ENCODE data around the gene PHF10. TPM values are rescaled to one million over a fixed set of nuclear protein-coding genes. Genes with fewer than 3 reads are reported as not detected.
A peak's percentile ranks its signal among the peaks of the same experiment; 100 is the strongest.
"Not testable (repeated sequence)": the region's sequence is repeated elsewhere in the genome, so short reads cannot be mapped to it uniquely, and the experiment has no call there.

PHF10 gene
- polyA plus RNA-seq (2012; ENCODE audit: insufficient read depth, insufficient read length, low read depth) = 20.5 TPM

DNA sequence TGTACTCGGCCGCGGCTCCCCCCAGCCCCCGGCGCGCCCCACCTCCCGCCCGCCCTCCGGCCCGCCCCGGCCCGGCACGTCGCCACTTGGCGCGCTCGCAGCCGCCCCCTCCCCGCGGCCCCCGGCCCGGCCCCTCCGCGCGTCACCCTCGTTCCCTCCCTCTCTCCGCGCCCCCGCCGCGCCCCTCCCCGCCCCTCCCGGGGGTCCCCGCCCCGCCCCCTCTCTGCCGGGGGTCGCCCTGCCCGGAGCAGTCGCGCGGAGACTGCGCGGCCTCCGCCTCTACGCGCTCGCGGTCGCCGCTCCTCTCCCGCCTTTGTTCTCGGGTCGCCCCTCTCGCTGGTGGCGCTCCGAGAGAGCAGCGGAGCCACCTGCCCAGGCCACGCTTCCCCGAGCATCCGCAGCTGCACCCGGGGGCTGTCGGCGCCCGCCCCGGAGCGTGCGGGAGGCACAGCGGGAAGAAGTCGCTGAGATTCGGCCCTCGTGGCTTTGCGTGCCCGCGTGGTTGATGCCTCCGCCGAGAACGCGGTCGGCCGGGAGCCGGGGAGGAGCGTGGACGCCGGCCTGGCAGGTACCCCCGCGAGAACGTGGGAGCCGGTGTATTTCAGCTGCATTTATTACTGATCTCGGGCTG is at the start of gene PHF10:
Gene PHF10 (minus strand): TSS at position 7 of the 631 bp plus-strand sequence. CDS start 569 bp downstream, outside the sequence.
- TF ChIP-seq, protein P1, sequence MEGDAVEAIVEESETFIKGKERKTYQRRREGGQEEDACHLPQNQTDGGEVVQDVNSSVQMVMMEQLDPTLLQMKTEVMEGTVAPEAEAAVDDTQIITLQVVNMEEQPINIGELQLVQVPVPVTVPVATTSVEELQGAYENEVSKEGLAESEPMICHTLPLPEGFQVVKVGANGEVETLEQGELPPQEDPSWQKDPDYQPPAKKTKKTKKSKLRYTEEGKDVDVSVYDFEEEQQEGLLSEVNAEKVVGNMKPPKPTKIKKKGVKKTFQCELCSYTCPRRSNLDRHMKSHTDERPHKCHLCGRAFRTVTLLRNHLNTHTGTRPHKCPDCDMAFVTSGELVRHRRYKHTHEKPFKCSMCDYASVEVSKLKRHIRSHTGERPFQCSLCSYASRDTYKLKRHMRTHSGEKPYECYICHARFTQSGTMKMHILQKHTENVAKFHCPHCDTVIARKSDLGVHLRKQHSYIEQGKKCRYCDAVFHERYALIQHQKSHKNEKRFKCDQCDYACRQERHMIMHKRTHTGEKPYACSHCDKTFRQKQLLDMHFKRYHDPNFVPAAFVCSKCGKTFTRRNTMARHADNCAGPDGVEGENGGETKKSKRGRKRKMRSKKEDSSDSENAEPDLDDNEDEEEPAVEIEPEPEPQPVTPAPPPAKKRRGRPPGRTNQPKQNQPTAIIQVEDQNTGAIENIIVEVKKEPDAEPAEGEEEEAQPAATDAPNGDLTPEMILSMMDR (IDR thresholded peaks at IDR 0.05; ENCODE audit: low read depth, low read length) = no peak
- no peaks in the 10 kb centered on the region for H3K9me3 ChIP-seq
- peaks cover 5% of the 10 kb centered on the region; the same call in 1 of the 2 replicates for H3K4me1 ChIP-seq
- H3K4me3 ChIP-seq (ENCODE audit: low read depth, low read length) = peak within 1 kb of the TSS; percentile 85
- H3K27me3 ChIP-seq = no peaks in the 10 kb centered on the region
- no peaks in the 10 kb centered on the region for H3K36me3 ChIP-seq
- peak; percentile 90 for DNase-seq

DNA sequence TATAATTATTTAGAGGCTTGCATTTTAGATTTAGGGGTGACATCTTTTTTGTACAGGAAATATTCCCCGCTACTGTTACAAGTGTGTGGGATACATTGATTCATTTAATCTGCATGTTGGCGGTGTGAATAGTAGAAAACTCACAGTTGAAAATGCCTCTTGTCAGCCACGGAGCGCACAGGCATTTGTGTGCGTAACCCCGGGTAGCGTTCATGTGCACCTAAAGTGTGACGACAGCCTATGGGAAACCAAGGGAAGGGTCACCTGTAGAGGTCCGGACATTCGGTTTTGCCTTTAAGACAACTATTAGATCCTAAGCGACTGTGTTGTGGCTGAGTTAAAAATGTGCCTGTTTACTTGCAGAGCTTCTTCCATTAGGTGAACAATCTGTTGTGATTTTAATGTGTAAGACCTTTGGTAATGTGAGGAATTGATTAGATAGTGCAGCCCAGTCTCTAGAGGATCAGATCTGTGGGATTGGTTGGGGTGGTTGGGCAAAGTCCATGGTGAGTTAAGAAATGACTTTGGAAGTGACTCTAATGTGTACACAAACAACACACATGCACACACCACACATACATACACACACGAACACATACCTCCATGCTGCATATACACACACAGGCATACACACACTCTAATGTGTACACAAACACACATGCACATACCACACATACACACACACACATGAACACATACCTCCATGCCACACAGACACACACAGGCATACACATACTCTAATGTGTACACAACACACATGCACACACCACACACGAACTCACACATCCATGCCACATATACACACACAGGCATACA is 42.8 kb upstream of the PHF10 start:
- no peak overlapping the region for H3K4me3 ChIP-seq (ENCODE audit: low read depth, low read length)

DNA sequence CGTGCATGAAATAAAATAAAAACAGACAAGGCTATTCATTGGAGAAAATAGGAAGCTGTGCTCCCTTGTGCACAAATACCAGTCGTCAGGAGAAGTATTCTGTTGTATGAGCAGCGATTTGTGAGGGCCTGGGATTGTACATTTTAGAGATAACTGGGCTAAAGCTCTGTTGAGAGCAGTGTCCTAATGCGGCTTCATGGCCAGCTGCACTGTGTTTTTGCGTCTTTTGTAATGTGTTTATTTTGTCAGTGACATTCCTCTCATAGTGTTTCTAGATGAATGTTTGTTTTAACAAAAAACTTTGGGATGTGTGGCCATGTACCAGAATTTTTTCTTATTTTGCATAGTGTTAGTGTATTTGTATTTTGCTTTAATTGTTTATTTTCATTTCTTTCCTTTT is 41.9 kb upstream of the PHF10 start:
- no peak for DNase-seq
- no peaks in the 10 kb centered on the region for H3K27me3 ChIP-seq
- H3K4me3 ChIP-seq (ENCODE audit: low read depth, low read length) = no peak overlapping the region
- TF ChIP-seq, protein P1 (IDR thresholded peaks at IDR 0.05; ENCODE audit: low read depth, low read length) = no peak
- no peaks in the 10 kb centered on the region for H3K36me3 ChIP-seq
- no peaks in the 10 kb centered on the region for H3K4me1 ChIP-seq
- H3K9me3 ChIP-seq = no peaks in the 10 kb centered on the region

More for the DNA sequence above, 42.8 kb upstream of the PHF10 start:
- H3K27me3 ChIP-seq = no peaks in the 10 kb centered on the region
- DNase-seq = no peak
- H3K9me3 ChIP-seq = no peaks in the 10 kb centered on the region
- H3K4me1 ChIP-seq = no peaks in the 10 kb centered on the region
- TF ChIP-seq, protein P1 (IDR thresholded peaks at IDR 0.05; ENCODE audit: low read depth, low read length) = no peak
- no peaks in the 10 kb centered on the region; the same call in 1 of the 2 replicates for H3K36me3 ChIP-seq

DNA sequence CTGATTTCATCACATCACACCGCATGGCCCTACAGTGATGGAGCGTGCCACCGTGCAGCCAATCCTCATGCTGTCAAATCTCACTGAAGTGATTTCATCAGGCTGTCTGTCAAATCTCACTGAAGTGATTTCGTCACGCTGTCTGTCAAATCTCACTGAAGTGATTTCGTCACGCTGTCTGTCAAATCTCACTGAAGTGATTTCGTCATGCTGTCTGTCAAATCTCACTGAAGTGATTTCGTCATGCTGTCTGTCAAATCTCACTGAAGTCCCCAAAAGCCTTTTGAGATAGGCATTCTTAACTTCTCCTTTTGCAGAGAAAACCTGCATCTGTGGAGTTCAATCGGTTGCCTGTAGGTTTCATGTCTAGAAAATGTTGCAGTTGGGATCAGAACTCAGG is 41.5 kb upstream of the PHF10 start:
- H3K27me3 ChIP-seq; H3K4me3 ChIP-seq (ENCODE audit: low read depth, low read length); H3K4me1 ChIP-seq; DNase-seq; H3K36me3 ChIP-seq; H3K9me3 ChIP-seq: not testable (repeated sequence)

DNA sequence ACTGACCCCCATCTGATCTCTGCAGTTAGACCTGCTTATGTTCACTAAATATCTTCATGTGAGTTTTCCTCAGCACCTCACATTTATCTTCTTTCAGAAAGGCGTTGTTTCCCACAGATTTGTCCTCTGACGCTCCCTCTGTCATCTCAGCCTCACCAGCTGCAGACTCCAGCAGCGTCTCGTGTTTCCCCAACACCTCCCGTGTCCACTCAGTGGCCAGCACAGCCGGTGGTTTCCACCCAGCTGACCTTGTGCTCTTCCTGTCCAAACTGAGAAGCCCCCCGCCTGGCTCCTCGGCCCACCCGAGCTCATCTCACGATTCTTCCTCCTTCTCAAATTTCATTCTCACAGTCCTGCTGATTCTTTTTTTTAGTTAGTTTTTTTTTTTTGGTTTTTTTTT is 39.6 kb upstream of the PHF10 start:
- TF ChIP-seq, protein P1 (IDR thresholded peaks at IDR 0.05; ENCODE audit: low read depth, low read length) = no peak
- H3K27me3 ChIP-seq = no peaks in the 10 kb centered on the region
- no peaks in the 10 kb centered on the region for H3K9me3 ChIP-seq
- no peak for DNase-seq
- no peaks in the 10 kb centered on the region for H3K4me1 ChIP-seq
- no peak overlapping the region for H3K4me3 ChIP-seq (ENCODE audit: low read depth, low read length)
- H3K36me3 ChIP-seq = no peaks in the 10 kb centered on the region

DNA sequence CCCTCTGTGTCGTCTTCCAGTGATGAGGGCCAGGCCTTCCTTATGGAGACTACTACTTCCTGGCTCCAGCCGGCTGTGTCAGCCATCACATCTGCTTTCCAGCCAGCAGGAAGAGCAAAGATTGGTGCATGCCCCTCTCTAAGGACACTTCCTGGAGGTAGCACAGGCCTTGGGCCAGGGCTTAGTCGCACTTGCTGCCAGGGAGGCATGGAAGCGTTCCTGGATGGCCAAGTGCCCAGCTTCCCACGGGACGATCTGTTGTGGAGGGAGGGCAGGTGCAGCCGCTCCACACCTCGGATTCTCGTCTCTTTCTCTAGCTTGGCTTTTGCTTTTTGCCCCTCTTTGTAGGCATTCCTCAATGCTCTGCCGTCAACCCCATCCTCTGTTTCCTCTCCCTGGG is 39.0 kb upstream of the PHF10 start:
- Histone ChIP-seq H3K27me3 (no peaks in the 10 kb centered on the region), H3K36me3 (no peaks in the 10 kb centered on the region), H3K4me1 (no peaks in the 10 kb centered on the region), H3K4me3 (ENCODE audit: low read depth, low read length) (no peak overlapping the region), H3K9me3 (no peaks in the 10 kb centered on the region)
- no peak for DNase-seq
- TF ChIP-seq, protein P1 (IDR thresholded peaks at IDR 0.05; ENCODE audit: low read depth, low read length) = no peak
